UCSD-AML1 (cell line): ENCODE data around the gene OTOG.

ENCODE experiments used
- DNase-seq: peaks from one replicate; lab custom pipeline; 2025; ENCODE audit not compliant: unreplicated experiment; lab: John Stamatoyannopoulos, UW

Gene OTOG

GRCh38 chr11:17646451-17647145, 99.5 kb downstream of the OTOG start:
- DNase-seq, result no peak

- DNase-seq, result no peak
Measured at GRCh38 chr11:17648528-17648927, 101.5 kb downstream of the OTOG start.

GRCh38 chr11:17649261-17649660, 102.2 kb downstream of the OTOG start:
- no peak for DNase-seq

- no peak for DNase-seq
Measured at GRCh38 chr11:17649696-17650095, 102.6 kb downstream of the OTOG start.

GRCh38 chr11:17650127-17650911, 103.3 kb downstream of the OTOG start:
- DNase-seq, result no peak

GRCh38 chr11:17651061-17651460, 104.0 kb downstream of the OTOG start:
- DNase-seq, result no peak

GRCh38 chr11:17651681-17652080, 104.6 kb downstream of the OTOG start:
- DNase-seq, result no peak

GRCh38 chr11:17652556-17652955, 105.5 kb downstream of the OTOG start:
- DNase-seq, result no peak

- DNase-seq, result no peak
Measured at GRCh38 chr11:17653611-17654010, 106.6 kb downstream of the OTOG start.

GRCh38 chr11:17655682-17656081, 108.6 kb downstream of the OTOG start:
- DNase-seq, result no peak

GRCh38 chr11:17658211-17658610, 111.2 kb downstream of the OTOG start:
- no peak for DNase-seq

- DNase-seq, result no peak
Measured at GRCh38 chr11:17668166-17668565, 121.1 kb downstream of the OTOG start.

GRCh38 chr11:17672469-17672868, 125.4 kb downstream of the OTOG start:
- no peak for DNase-seq

GRCh38 chr11:17673951-17674350, 126.9 kb downstream of the OTOG start:
- DNase-seq, result no peak

GRCh38 chr11:17682848-17683247, 135.8 kb downstream of the OTOG start:
- DNase-seq, result no peak

GRCh38 chr11:17683377-17684161, 136.5 kb downstream of the OTOG start:
- DNase-seq, result no peak

- DNase-seq, result no peak
Measured at GRCh38 chr11:17684550-17684949, 137.5 kb downstream of the OTOG start.

- no peak for DNase-seq
Measured at GRCh38 chr11:17686231-17686980, 139.3 kb downstream of the OTOG start.

GRCh38 chr11:17687946-17688670, 141.0 kb downstream of the OTOG start:
- DNase-seq, result no peak

GRCh38 chr11:17691550-17691949, 144.5 kb downstream of the OTOG start:
- DNase-seq, result no peak
